AG04450 (cell line): Measurements from ENCODE around the gene MICAL2. TPM values are rescaled to one million over a fixed set of nuclear protein-coding genes. Genes with fewer than 3 reads are reported as not detected.

Experiments
- CTCF ChIA-PET: fragments of 300-600, 350-600 bp; formaldehyde crosslinking; extraction: SDS; loops from one replicate; lab custom pipeline; 2022; ENCODE audit warnings: antibody characterized with exemption, inconsistent platforms; lab: Charles Lee
- POLR2A ChIA-PET: fragments of 350-600 bp; formaldehyde crosslinking; extraction: SDS; loops from one replicate; lab custom pipeline; 2021; ENCODE audit warnings: antibody characterized with exemption, inconsistent platforms; lab: Yijun Ruan, JAX
- DNase-seq: peaks from one replicate; pipeline ENCODE4 v3.0.0-alpha.2; 2011; ENCODE audit warnings: low read depth, low spot score
- H3K27ac ChIP-seq: one replicate; pipeline ENCODE4 v1.5.1; 2012; ENCODE audit warnings: low read depth, low read length, control low read depth
- H3K27me3 ChIP-seq: one replicate; pipeline ENCODE4 v1.6.0; 2012; ENCODE audit warnings: low read length; ENCODE audit not compliant: control insufficient read depth, insufficient read depth
- H3K4me3 ChIP-seq: 2 replicates; pipeline ENCODE4 v1.5.1; 2011; ENCODE audit warnings: mild to moderate bottlenecking, low read depth, low read length, control low read depth
- H3K9me3 ChIP-seq: 2 replicates; pipeline ENCODE4 v1.5.1; 2012; ENCODE audit warnings: low read length; ENCODE audit not compliant: control insufficient read depth, insufficient read depth
- CTCF ChIP-seq: IDR thresholded peaks from 2 replicates; pipeline ENCODE4 v1.5.1; 2011; ENCODE audit warnings: low read depth, low read length, control low read depth, inconsistent platforms
- polyA plus RNA-seq: library from polyadenylated mRNA; depleted of rRNA; stranded (reverse); fragments of >200 nt; gene quantifications from 2 replicates; pipeline ENCODE4 v1.2.3, GENCODE V29; 2011

MICAL2 gene
- polyA plus RNA-seq, 1 experiment, result 171 TPM

GRCh38 chr11:12193515-12194336 is 83.3 kb downstream of the MICAL2 start:
- Histone ChIP-seq H3K4me3 (no peak overlapping the region), H3K9me3 (no peaks in the 10 kb centered on the region), H3K27ac (no peak overlapping the region), H3K27me3 (no peaks in the 10 kb centered on the region)
- DNase-seq, result no peak
- CTCF ChIA-PET, result interaction anchor here (0.6 kb wide), 1 partner anchor 126 kb away, joined by 4 read pairs; no protein-coding TSS in a partner anchor
- no peak for TF ChIP-seq CTCF
- POLR2A ChIA-PET, result interaction anchor here (0.6 kb wide), 1 partner anchor 81 kb away, joined by 3 read pairs; no protein-coding TSS in a partner anchor

- ChIA-PET POLR2A (no interaction called here), CTCF (interaction anchor here (1.4 kb wide), 1 partner anchor 10 kb away, joined by 5 read pairs; no protein-coding TSS in a partner anchor)
- H3K4me3 ChIP-seq, result no peak overlapping the region
- H3K9me3 ChIP-seq, result no peaks in the 10 kb centered on the region
- H3K27ac ChIP-seq, result no peak overlapping the region
- no peaks in the 10 kb centered on the region for H3K27me3 ChIP-seq
- TF ChIP-seq CTCF, result no peak
- DNase-seq, result no peak
Measured at GRCh38 chr11:12195768-12196167, 85.4 kb downstream of the MICAL2 start.

- Histone ChIP-seq H3K27me3 (no peaks in the 10 kb centered on the region), H3K4me3 (no peak overlapping the region), H3K9me3 (no peaks in the 10 kb centered on the region), H3K27ac (no peak overlapping the region)
- no peak for TF ChIP-seq CTCF
- ChIA-PET POLR2A (no interaction called here), CTCF (no interaction called here)
- no peak for DNase-seq
Measured at GRCh38 chr11:12196308-12196707, 85.9 kb downstream of the MICAL2 start.

- ChIA-PET POLR2A (no interaction called here), CTCF (no interaction called here)
- H3K27ac ChIP-seq, result no peak overlapping the region
- H3K9me3 ChIP-seq, result no peaks in the 10 kb centered on the region
- TF ChIP-seq CTCF, result no peak
- no peak for DNase-seq
- H3K27me3 ChIP-seq, result no peaks in the 10 kb centered on the region
- H3K4me3 ChIP-seq, result no peak overlapping the region
Measured at GRCh38 chr11:12196872-12197271, 86.5 kb downstream of the MICAL2 start.
